ENCODE data around the gene ABHD15.

ABHD15 gene

DNA sequence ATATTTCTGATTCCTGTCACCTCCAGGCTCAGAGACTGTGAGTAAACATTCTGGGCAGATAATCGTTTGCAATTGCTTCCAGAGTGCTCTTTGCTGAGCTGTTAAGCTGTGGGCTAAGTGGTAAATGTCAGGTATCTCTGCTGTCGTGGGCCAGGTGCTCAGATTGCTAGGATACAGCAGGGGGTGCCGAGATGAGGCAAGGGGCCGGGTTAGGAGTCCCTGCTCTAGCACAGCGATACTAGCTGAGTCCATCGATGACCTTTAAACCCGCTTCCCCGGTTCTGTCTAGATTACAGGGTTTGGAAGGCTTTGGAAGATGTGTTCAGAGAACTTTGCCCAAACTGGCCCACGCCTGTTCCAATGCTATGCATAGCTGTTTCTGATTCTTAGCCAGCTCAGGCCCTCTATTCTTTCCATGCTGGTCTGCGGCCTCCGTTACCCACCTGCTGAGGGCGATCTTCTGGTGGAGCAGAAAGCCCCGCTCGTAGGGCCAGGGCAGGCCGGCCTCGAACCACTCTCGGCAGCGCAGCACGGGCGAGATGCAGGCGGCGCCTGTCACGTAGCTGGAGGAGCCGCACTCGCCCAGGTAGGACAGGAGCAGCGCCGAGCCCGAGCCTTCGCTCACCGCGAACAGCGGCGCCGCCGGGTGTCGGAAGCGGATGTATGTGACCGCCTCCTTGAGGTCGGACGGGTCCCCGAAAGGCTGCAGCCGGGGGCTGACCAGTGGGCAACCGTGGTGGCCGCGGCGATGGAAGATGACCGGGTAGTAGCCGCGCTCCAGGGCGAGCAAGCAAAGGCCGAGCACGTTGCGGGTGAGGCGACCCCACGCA, 979 bp downstream of the ABHD15 start:
- H3K23ac ChIP-seq (ENCODE audit: low read length in 2 of 2) = peak overlapping the region in 1 of 2 experiments; percentile 84
- H3K4me1 ChIP-seq (ENCODE audit: control insufficient read depth, insufficient read depth, low read depth, low read length) = peaks cover 25% of the 10 kb centered on the region
- H3K27ac ChIP-seq (ENCODE audit: low read length, poor library complexity, severe bottlenecking) = no peak overlapping the region
- peak overlapping the region; percentile 73 for H2AFZ ChIP-seq (ENCODE audit: low read depth, low read length)
- peak overlapping the region; percentile 88 for H4K8ac ChIP-seq (ENCODE audit: low read length)
- H3K9ac ChIP-seq (ENCODE audit: low read length) = peak overlapping the region; percentile 55
- peak overlapping the region; percentile 75 for H3K4me3 ChIP-seq (ENCODE audit: insufficient read depth in 1 of 2, low read depth in 1 of 2, low read length in 2 of 2)
- H3K27me3 ChIP-seq (ENCODE audit: control insufficient read depth in 1 of 2, insufficient read depth in 1 of 2, low read length in 2 of 2) = no peaks in the 10 kb centered on the region
- no peak overlapping the region for H2AK5ac ChIP-seq (ENCODE audit: low read length, severe bottlenecking)
- H3K4me2 ChIP-seq (ENCODE audit: low read length, poor library complexity, severe bottlenecking) = peak overlapping the region; percentile 89
- no peak overlapping the region for H2BK120ac ChIP-seq (ENCODE audit: low read depth, low read length)
- no peak overlapping the region for H2BK5ac ChIP-seq (ENCODE audit: low read depth, low read length, poor library complexity, severe bottlenecking)
- H2BK15ac ChIP-seq (ENCODE audit: low read depth, poor library complexity, severe bottlenecking) = no peak overlapping the region
- peak overlapping the region; percentile 52 for H4K91ac ChIP-seq (ENCODE audit: low read length)
- DNase-seq = peak; percentile 43
- no peaks in the 10 kb centered on the region for H3K9me3 ChIP-seq (ENCODE audit: control insufficient read depth, low read length)
- WGBS = 10% methylated on average over 52 of the region's 55 CpGs
- peaks cover 18 to 19% of the 10 kb centered on the region in 2 experiments for H3K36me3 ChIP-seq (ENCODE audit: control insufficient read depth in 1 of 2, insufficient read depth in 2 of 2, low read depth in 1 of 2, low read length in 2 of 2)
- H2BK12ac ChIP-seq (ENCODE audit: low read length in 2 of 2) = no peak overlapping the region
- H3K4ac ChIP-seq (ENCODE audit: low read depth in 1 of 2, low read length in 2 of 2) = peak overlapping the region in 1 of 2 experiments; percentile 72
- peaks cover 21% of the 10 kb centered on the region for H3K79me1 ChIP-seq (replicated peaks; ENCODE audit: low read length, poor library complexity, severe bottlenecking)
- H3K18ac ChIP-seq (ENCODE audit: low read depth in 1 of 2, low read length in 2 of 2) = peak overlapping the region in 1 of 2 experiments; percentile 85
- H3K14ac ChIP-seq (ENCODE audit: low read length in 2 of 2) = peak overlapping the region in 1 of 2 experiments; percentile 86

DNA sequence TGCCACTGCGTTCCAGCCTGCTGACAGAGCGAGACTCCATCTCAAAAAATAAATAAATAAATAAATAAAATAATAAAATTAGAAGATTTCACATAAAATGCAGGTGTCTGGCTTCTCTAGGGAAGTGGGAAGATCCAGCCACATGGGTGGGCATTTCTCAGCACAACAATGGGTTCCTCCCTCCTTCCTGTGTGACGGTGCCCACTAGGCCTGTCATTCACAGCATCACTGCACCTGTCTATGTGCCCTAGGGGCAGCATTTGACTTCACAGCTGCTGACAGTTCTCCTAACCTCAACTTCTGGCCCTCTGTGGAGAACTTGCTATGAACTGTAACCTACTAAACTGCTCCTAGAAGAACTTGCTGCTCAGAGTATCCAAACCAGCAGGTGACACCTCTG, 3.0 kb downstream of the ABHD15 start:
- H3K4me2 ChIP-seq (ENCODE audit: low read length, poor library complexity, severe bottlenecking) = no peak overlapping the region
- no peak overlapping the region for H3K4me3 ChIP-seq (ENCODE audit: insufficient read depth in 1 of 2, low read depth in 1 of 2, low read length in 2 of 2)
- H2BK5ac ChIP-seq (ENCODE audit: low read depth, low read length, poor library complexity, severe bottlenecking) = no peak overlapping the region
- H3K4ac ChIP-seq (ENCODE audit: low read depth in 1 of 2, low read length in 2 of 2) = no peak overlapping the region
- peaks cover 17% of the 10 kb centered on the region for H3K79me1 ChIP-seq (replicated peaks; ENCODE audit: low read length, poor library complexity, severe bottlenecking)
- no peaks in the 10 kb centered on the region for H3K27me3 ChIP-seq (ENCODE audit: control insufficient read depth in 1 of 2, insufficient read depth in 1 of 2, low read length in 2 of 2)
- H3K4me1 ChIP-seq (ENCODE audit: control insufficient read depth, insufficient read depth, low read depth, low read length) = peaks cover 17% of the 10 kb centered on the region
- no peak overlapping the region for H2AFZ ChIP-seq (ENCODE audit: low read depth, low read length)
- H2BK120ac ChIP-seq (ENCODE audit: low read depth, low read length) = no peak overlapping the region
- no peak for DNase-seq
- H3K18ac ChIP-seq (ENCODE audit: low read depth in 1 of 2, low read length in 2 of 2) = no peak overlapping the region
- H3K36me3 ChIP-seq (ENCODE audit: control insufficient read depth in 1 of 2, insufficient read depth in 2 of 2, low read depth in 1 of 2, low read length in 2 of 2) = peaks cover 14% of the 10 kb centered on the region in 2 experiments
- WGBS = 100% methylated on average over 1 of the region's 3 CpGs
- no peak overlapping the region for H2BK12ac ChIP-seq (ENCODE audit: low read length in 2 of 2)
- H3K9me3 ChIP-seq (ENCODE audit: control insufficient read depth, low read length) = no peaks in the 10 kb centered on the region
- no peak overlapping the region for H3K27ac ChIP-seq (ENCODE audit: low read length, poor library complexity, severe bottlenecking)
- no peak overlapping the region for H2AK5ac ChIP-seq (ENCODE audit: low read length, severe bottlenecking)
- H4K91ac ChIP-seq (ENCODE audit: low read length) = no peak overlapping the region
- no peak overlapping the region for H4K8ac ChIP-seq (ENCODE audit: low read length)
- H3K23ac ChIP-seq (ENCODE audit: low read length in 2 of 2) = peak overlapping the region in 1 of 2 experiments; percentile 29
- H2BK15ac ChIP-seq (ENCODE audit: low read depth, poor library complexity, severe bottlenecking) = no peak overlapping the region
- H3K9ac ChIP-seq (ENCODE audit: low read length) = no peak overlapping the region
- no peak overlapping the region for H3K14ac ChIP-seq (ENCODE audit: low read length in 2 of 2)

DNA sequence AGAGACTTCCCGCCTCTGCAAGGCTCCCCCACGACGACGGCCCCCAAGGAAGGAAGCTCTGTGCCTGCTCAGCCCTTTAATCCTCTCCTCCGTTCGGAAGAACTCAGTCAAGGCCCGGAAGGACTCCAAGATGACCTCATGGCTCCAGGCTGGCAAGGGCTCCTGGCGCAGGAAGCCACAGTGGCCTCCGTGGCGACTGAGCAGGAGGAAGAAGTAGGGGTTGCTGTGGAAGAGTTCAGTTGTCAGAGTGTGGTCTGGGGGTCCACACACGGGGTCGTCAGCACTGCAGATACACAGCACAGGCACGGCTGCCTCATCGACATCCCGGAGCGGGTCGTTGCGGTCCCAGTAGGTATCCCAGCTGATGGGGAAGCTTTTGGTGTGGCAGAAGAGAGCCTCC, 4.2 kb downstream of the ABHD15 start:
- no peak overlapping the region for H2AFZ ChIP-seq (ENCODE audit: low read depth, low read length)
- peak overlapping the region in 1 of 2 experiments; percentile 68 for H3K14ac ChIP-seq (ENCODE audit: low read length in 2 of 2)
- H4K8ac ChIP-seq (ENCODE audit: low read length) = no peak overlapping the region
- no peak overlapping the region for H3K4ac ChIP-seq (ENCODE audit: low read depth in 1 of 2, low read length in 2 of 2)
- no peak overlapping the region for H3K4me3 ChIP-seq (ENCODE audit: insufficient read depth in 1 of 2, low read depth in 1 of 2, low read length in 2 of 2)
- peaks cover 14% of the 10 kb centered on the region in 2 experiments for H3K36me3 ChIP-seq (ENCODE audit: control insufficient read depth in 1 of 2, insufficient read depth in 2 of 2, low read depth in 1 of 2, low read length in 2 of 2)
- no peak overlapping the region for H3K18ac ChIP-seq (ENCODE audit: low read depth in 1 of 2, low read length in 2 of 2)
- no peak overlapping the region for H3K9ac ChIP-seq (ENCODE audit: low read length)
- H3K4me1 ChIP-seq (ENCODE audit: control insufficient read depth, insufficient read depth, low read depth, low read length) = peaks cover 16% of the 10 kb centered on the region
- no peak overlapping the region for H2AK5ac ChIP-seq (ENCODE audit: low read length, severe bottlenecking)
- no peak overlapping the region for H3K4me2 ChIP-seq (ENCODE audit: low read length, poor library complexity, severe bottlenecking)
- H3K79me1 ChIP-seq (replicated peaks; ENCODE audit: low read length, poor library complexity, severe bottlenecking) = peaks cover 17% of the 10 kb centered on the region
- no peak overlapping the region for H2BK12ac ChIP-seq (ENCODE audit: low read length in 2 of 2)
- DNase-seq = no peak
- no peak overlapping the region for H4K91ac ChIP-seq (ENCODE audit: low read length)
- no peak overlapping the region for H2BK5ac ChIP-seq (ENCODE audit: low read depth, low read length, poor library complexity, severe bottlenecking)
- 93% methylated on average over 18 of the region's 18 CpGs for WGBS
- H3K23ac ChIP-seq (ENCODE audit: low read length in 2 of 2) = no peak overlapping the region
- H2BK15ac ChIP-seq (ENCODE audit: low read depth, poor library complexity, severe bottlenecking) = no peak overlapping the region
- H2BK120ac ChIP-seq (ENCODE audit: low read depth, low read length) = no peak overlapping the region
- no peaks in the 10 kb centered on the region for H3K9me3 ChIP-seq (ENCODE audit: control insufficient read depth, low read length)
- H3K27ac ChIP-seq (ENCODE audit: low read length, poor library complexity, severe bottlenecking) = no peak overlapping the region
- H3K27me3 ChIP-seq (ENCODE audit: control insufficient read depth in 1 of 2, insufficient read depth in 1 of 2, low read length in 2 of 2) = no peaks in the 10 kb centered on the region

DNA sequence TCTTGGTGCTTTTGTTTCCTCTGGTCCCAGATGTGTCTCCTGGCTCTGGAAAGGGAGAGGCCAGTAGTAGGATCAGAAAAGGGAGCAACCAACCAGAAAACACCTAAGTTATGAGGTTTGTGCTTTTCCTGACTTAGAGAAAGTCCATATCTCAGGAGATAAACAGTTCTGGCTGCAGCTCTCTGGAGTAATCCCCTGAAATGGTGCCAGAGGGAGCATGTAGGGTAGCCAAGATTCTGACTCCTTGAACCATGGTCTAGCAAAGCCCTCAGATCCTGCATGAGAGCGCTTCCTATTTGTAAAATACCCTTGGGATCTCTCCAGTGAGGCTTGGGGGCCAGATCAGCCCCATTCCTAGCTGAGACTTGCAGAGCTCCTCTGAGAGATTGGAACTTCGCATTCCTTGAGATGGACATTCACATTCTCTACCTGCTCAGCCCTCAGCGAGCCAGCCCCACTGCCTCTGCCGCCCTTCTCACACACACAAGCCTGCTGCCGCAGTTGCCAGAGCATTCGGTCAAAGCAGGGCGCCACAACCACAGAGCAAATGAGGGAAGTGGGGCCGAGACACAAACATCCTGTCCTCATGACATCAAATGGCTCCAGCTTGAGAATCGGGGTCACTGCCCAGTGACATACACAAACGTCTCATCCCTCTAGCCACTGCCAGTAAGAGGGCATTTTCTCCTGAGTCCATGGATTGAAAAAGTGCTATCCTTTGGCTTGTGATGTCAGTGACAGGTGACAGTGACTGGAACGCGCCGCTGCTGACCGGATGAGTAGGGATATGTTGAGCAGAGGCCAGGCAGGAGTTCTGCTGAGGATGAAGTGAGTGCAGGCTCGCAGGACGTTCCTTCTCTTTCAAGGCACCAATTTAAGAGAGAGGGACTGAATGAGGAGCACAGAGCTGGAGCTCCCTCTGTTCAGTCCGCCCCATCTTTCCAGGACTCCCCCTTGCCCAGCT, 5.0 kb downstream of the ABHD15 start:
- no peak overlapping the region for H3K4me3 ChIP-seq (ENCODE audit: insufficient read depth in 1 of 2, low read depth in 1 of 2, low read length in 2 of 2)
- no peak overlapping the region for H4K91ac ChIP-seq (ENCODE audit: low read length)
- no peak overlapping the region for H3K4me2 ChIP-seq (ENCODE audit: low read length, poor library complexity, severe bottlenecking)
- no peak overlapping the region for H4K8ac ChIP-seq (ENCODE audit: low read length)
- H2BK12ac ChIP-seq (ENCODE audit: low read length in 2 of 2) = no peak overlapping the region
- 88% methylated on average over 17 of the region's 17 CpGs for WGBS
- peaks cover 16% of the 10 kb centered on the region for H3K4me1 ChIP-seq (ENCODE audit: control insufficient read depth, insufficient read depth, low read depth, low read length)
- no peaks in the 10 kb centered on the region for H3K27me3 ChIP-seq (ENCODE audit: control insufficient read depth in 1 of 2, insufficient read depth in 1 of 2, low read length in 2 of 2)
- no peak overlapping the region for H2BK15ac ChIP-seq (ENCODE audit: low read depth, poor library complexity, severe bottlenecking)
- no peak overlapping the region for H3K27ac ChIP-seq (ENCODE audit: low read length, poor library complexity, severe bottlenecking)
- no peak overlapping the region for H2AFZ ChIP-seq (ENCODE audit: low read depth, low read length)
- no peak overlapping the region for H2BK120ac ChIP-seq (ENCODE audit: low read depth, low read length)
- no peak overlapping the region for H3K18ac ChIP-seq (ENCODE audit: low read depth in 1 of 2, low read length in 2 of 2)
- no peaks in the 10 kb centered on the region for H3K9me3 ChIP-seq (ENCODE audit: control insufficient read depth, low read length)
- H3K14ac ChIP-seq (ENCODE audit: low read length in 2 of 2) = no peak overlapping the region
- no peak overlapping the region for H3K9ac ChIP-seq (ENCODE audit: low read length)
- no peak overlapping the region for H3K23ac ChIP-seq (ENCODE audit: low read length in 2 of 2)
- H3K79me1 ChIP-seq (replicated peaks; ENCODE audit: low read length, poor library complexity, severe bottlenecking) = peaks cover 17% of the 10 kb centered on the region
- H2BK5ac ChIP-seq (ENCODE audit: low read depth, low read length, poor library complexity, severe bottlenecking) = no peak overlapping the region
- H3K36me3 ChIP-seq (ENCODE audit: control insufficient read depth in 1 of 2, insufficient read depth in 2 of 2, low read depth in 1 of 2, low read length in 2 of 2) = peaks cover 14% of the 10 kb centered on the region in 2 experiments
- H3K4ac ChIP-seq (ENCODE audit: low read depth in 1 of 2, low read length in 2 of 2) = no peak overlapping the region
- no peak for DNase-seq
- no peak overlapping the region for H2AK5ac ChIP-seq (ENCODE audit: low read length, severe bottlenecking)
